ENCODE measurements around the gene TNPO3. TPM values are rescaled to one million over a fixed set of nuclear protein-coding genes. Genes with fewer than 3 reads are reported as not detected.
"Not testable (repeated sequence)": the region's sequence is repeated elsewhere in the genome, so short reads cannot be mapped to it uniquely, and the experiment has no call there.

The TNPO3 gene
- total RNA-seq, 1 donor from 2014 or later, result 48.1 TPM

DNA sequence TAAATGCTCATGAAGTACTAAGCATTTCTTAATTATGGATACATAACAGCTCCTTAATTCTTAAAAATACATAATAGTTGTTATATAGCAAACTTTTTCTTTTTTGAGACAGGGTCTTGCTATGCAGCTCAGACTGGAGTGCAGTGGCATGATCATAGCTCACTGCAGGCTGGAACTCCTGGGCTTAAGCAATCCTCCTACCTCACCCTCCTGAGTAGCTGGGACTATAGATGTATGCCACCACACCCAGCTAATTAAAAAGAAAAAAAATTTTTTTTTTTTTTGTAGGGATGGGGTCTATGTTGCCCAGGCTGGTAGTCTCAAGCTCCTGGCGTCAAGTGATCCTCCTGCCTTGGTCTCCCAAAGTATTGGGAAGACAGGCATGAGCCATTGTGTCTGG lies 86.3 kb downstream of the TNPO3 start:
- DNase-seq (ENCODE audit: extremely low read depth, low read depth, low spot score), result no peak

DNA sequence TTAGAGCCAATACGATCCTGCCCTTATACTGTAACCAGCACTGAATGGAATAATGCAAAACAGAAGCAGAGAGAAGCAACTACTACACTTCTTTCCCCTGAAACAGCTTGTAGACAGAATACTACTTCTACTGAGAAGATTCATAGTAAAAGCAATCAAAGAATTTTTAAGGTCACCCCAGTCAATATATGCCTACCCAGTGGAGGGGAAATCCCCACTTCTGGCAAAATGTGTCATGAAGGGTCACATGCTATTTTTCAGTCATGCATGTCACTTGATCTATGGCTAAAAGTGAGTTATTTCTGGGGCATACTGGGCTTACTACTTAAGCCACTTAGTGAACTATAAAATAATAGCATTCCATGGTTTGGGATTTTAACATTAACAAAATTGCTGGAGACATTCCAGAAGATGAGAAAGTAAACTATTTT lies 91.6 kb downstream of the TNPO3 start:
- DNase-seq (ENCODE audit: extremely low read depth, low read depth, low spot score), result no peak

DNA sequence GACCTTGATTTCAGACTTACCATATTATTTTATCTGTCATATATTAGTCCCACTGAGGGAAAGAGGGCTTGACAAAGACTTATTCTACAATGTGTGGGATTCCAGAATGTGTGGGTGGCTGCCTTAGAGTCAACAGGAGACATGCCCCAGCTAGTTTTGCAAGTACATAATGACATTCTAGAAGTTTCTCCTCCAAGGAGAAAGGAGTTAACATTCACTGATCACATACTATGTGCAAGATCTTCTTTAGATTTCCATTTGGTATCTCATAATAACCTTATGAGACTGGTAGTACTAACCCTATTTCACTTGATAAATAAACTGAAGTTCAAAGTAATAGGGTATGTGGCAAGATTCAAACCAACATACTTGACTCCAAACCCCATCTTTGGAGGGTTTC lies 92.0 kb downstream of the TNPO3 start:
- DNase-seq (ENCODE audit: extremely low read depth, low read depth, low spot score), result no peak

DNA sequence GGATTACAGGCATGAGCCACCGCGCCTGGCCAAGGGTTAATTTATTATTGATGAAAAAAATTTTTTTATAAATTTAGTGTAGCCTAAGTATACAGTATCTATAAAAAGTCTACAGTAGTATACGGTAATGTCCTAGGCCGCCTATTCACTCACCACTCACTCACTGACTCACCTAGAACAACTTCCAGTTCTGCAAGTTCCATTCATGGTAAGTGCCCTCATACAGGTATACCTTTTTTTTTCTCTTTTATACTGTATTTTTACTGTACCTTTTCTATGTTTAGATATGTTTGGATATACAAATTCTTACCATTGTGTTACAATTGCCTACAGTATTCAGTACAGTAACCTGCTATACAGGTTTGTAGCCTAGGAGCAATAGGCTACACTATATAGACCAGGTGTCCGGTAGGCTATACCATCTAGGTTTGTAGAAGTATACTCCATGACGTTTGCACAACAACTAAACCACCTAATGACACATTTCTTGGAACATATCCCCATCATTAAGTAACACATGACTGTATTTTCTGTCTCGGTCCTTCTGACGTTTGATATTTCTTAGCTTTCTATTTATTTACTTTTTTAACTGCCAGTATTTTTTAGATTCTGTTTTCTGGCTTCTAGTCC lies 93.8 kb downstream of the TNPO3 start:
- DNase-seq (ENCODE audit: extremely low read depth, low read depth, low spot score), result no peak

DNA sequence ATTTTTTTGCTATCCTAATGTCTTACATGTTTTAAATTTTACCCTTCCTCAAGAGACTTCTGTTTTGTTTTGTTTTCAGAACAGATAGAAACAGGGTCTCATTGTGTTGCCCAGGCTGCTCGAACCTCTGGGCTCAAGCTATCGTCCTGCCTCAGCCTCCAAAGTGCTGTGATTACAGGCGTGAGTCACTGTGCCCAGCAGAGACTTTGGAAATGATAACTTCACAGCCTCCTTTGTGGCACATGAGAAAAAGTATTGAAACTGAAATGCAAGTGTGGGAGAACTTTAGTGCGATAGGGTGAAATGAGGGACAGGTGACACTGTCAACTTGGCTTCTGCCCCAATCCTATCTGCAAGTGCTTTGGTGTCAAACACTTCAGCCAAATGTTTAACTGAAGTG lies 95.6 kb downstream of the TNPO3 start:
- no peak for DNase-seq (ENCODE audit: extremely low read depth, low read depth, low spot score)

DNA sequence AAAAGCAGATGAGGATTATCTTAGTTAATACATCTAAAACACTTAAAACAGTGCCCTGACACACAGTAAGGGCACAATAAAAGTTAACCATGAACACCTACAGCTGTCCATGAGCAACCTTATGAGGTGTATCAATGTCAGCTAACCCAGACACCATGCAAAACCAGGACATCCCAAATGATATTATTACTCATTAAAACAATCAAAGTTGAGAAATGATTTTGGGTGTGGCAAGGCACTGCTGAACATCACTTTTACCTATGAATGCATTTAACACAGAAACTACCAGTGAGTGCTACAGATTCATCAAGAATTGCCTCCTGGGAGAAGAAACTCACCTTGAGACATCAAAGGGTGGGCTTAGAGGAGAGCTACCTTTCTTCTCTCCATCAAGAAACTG lies 98.9 kb downstream of the TNPO3 start:
- DNase-seq (ENCODE audit: extremely low read depth, low read depth, low spot score), result no peak

DNA sequence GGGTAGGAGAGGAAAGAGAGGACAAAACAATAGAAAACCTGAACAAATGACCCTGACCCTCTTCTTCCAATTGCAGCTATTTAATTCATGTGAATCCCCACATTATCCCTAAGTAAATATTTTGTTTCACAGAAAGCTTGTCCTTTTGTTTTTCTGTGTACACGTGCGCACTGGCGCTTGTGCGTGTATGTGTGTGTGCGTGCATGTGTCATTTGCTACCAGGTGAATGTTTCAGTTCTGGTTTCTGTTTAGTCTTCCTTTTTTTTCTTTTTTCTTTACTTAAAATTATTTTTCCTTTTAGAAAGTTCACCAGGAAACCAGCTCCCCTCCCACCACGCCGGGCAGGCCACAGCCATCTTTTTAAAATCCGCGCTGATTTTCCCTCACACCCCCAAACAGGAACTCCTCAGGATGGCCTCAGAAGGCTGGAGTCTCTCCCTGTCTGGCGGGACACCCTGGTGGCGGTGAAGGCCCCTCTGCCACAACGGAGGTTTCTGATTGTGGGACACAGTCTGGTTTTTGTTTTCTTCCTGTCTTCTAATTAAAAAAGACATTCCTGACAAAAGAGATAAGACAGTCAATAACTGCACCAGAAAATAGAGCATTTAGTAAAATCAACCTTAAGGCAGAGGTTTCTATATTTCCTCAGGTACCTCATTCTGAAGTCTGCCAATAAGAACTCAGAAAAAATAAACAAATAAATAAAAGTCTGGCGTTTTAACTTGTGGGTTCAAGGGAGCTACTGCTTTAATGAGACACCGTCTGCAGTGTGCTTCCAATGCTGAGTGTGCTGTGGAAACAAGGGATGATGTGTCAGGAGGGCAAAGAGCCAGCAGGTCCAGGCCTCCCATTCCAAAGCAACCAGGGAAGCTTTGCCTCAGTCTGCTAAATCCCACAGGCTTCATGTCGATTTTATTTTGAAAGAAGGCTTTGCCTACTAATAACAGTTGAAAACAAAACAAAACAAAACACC lies 99.8 kb downstream of the TNPO3 start:
- no peak for DNase-seq (ENCODE audit: extremely low read depth, low read depth, low spot score)

DNA sequence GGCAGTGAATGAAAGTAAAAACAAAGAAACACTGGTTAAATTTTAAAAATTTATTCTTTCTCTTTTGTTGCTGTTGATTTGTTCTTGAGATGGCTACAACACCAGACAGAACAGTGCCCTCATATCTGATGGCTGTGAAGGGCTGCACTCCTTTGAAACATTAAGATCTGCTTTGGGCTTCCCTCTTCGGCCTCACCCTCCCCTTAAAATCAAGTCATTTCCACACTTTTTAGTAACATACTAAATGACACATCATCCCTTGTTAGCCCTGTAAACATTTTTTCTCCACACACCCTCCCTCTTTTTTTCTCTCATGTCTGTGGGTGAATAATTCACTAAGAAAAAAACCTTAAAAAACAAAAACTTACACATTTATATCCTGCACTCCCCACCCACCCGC lies 100.8 kb downstream of the TNPO3 start:
- no peak for DNase-seq (ENCODE audit: extremely low read depth, low read depth, low spot score)

DNA sequence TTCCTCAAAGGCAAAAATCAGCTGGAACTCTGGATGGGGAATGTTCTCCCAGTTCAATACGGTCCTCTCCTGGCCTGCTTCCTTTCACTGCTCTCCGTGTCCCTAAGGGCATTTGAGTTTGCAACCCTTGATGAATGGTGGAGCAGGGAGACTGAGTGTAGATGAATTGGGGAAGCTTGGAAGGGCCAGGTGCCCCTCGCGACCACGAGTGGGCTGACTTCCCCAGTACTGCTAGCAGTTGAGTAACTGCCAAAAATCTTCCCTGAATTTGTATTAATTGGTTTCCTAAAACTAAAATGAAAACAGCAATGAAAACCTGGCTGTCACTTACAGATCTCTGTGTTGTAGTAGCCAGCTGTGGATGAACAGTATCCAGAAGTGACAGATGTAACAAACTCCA lies 103.6 kb downstream of the TNPO3 start:
- DNase-seq (ENCODE audit: extremely low read depth, low read depth, low spot score), result no peak

DNA sequence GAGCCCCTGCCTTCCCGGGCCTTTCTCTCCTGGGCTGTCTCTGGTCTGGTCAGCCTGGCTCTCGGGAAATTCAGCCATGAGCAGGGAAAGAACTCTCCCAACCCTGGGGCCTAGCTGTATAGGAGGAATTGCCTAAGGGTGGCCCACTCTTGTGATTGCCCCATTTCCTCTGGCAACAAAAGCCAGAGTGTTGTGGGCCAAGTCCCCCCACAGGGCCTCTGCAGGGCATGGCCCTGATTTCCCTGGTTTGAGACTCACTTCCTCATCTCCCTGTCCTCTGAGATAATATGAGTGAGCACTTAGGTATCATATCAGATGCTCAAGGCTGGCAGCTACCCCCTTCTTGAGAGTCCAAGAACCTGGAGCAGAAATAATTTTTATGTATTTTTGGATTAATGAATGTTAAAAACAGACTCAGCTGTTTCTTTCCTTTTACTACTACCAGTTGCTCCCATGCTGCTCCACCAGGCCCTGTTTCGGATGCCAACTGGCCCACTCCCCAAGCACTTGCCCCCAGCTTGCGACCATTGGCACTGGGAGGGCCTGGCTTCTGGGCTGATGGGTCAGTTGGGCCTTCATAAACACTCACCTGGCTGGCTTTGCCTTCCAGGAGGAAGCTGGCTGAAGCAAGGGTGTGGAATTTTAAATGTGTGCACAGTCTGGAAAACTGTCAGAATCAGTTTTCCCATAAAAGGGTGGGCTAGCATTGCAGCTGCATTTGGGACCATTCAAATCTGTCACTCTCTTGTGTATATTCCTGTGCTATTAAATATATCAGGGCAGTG lies 105.7 kb downstream of the TNPO3 start:
- DNase-seq (ENCODE audit: extremely low read depth, low read depth, low spot score), result no peak

DNA sequence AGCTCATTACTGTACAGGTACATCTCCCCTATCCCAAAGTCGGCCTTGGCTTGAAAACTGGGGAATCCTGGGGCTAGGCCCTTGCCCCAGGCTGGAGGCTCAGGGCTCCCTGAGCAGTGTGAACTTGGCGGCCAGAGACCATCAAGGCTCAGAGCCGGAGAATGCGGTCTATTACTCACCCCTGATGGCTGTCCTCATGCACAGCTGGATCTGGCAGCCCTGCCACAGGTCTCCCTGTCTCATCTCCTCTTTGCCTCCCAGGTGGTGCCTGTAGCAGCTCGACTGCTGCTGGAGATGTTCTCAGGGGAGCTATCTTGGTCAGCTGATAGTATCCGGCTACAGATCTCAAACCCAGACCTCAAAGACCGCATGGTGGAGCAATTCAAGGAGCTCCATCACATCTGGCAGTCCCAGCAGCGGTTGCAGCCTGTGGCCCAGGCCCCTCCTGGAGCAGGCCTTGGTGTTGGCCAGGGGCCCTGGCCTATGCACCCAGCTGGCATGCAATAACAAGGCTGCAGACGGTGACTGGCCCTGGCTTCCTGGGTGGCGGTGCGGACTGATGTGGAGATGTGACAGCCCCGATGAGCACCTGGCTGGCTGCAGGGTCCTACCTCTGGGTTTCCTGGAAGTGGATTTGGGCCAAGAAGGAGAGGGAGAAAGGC lies 106.5 kb downstream of the TNPO3 start:
- DNase-seq (ENCODE audit: extremely low read depth, low read depth, low spot score), result no peak

DNA sequence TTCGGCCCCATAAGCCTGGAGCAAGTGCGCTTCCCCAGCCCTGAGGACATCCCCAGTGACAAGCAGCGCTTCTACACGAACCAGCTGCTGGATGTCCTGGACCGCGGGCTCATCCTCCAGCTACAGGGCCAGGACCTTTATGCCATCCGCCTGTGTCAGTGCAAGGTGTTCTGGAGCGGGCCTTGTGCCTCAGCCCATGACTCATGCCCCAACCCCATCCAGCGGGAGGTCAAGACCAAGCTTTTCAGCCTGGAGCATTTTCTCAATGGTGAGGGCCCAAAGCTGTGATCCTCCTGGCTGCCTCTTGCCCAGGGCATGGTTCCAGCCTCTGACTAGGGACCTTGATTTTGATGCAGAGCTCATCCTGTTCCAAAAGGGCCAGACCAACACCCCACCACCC lies 107.1 kb downstream of the TNPO3 start:
- DNase-seq (ENCODE audit: extremely low read depth, low read depth, low spot score), result no peak

DNA sequence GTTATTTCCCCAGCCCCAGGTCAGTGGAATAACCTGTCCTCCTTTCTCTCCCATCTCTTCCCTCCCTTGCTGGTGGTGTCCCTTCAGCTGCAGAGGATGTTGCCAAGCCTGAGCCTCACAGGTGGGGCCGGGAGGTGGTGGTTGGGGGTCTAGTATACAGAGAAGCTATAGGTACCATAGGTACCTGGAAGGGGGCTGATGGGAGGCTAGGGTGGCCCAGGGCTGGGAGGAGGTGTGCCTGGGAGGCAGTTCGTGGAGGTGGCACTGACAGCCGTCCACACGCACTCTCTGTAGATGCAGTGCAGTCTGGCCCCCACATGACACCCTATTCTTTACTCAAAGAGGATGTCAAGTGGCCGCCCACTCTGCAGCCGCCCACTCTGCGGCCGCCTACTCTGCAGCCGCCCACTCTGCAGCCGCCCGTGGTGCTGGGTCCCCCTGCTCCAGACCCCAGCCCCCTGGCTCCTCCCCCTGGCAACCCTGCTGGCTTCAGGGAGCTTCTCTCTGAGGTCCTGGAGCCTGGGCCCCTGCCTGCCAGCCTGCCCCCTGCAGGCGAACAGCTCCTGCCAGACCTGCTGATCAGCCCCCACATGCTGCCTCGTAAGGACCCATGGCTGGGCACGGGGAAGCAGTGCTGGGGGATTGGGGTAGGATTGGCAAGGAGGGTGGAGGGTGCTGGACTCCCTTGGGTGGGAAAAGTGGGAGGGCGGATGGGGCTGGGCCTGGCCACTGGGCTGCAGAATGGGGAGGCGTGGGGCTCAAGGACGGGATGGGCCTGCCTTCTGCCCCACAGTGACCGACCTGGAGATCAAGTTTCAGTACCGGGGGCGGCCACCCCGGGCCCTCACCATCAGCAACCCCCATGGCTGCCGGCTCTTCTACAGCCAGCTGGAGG lies 107.7 kb downstream of the TNPO3 start:
- no peak for DNase-seq (ENCODE audit: extremely low read depth, low read depth, low spot score)

DNA sequence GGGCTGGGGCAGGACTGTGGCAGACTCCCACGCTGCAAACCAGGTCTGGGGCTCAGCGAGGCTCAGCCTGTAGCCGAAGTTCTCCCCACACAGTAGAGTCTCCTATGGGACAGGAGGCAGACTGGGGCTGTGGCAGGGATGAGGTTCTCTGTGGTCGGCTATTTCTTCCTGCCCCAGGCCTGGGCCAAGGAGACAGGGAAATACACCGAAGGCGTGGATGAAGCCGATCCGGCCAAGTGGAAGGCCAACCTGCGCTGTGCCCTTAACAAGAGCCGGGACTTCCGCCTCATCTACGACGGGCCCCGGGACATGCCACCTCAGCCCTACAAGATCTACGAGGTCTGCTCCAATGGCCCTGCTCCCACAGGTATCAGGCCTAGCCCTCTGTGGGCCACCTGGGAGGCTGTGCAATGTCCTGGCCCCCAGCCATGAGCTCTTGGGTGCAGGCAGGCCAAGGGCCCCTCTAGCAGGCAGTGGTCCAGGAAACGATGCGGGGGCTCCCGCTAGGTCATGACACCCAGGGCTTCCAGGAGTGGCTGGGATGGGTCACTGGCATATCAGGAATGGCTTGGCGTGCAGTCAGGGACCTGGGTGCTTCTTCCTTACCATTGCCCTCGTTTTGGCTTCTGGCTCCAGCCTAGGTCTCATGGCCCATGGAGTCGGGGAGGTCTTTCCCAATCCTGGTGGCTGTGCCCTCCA lies 109.1 kb downstream of the TNPO3 start:
- no peak for DNase-seq (ENCODE audit: extremely low read depth, low read depth, low spot score)

DNA sequence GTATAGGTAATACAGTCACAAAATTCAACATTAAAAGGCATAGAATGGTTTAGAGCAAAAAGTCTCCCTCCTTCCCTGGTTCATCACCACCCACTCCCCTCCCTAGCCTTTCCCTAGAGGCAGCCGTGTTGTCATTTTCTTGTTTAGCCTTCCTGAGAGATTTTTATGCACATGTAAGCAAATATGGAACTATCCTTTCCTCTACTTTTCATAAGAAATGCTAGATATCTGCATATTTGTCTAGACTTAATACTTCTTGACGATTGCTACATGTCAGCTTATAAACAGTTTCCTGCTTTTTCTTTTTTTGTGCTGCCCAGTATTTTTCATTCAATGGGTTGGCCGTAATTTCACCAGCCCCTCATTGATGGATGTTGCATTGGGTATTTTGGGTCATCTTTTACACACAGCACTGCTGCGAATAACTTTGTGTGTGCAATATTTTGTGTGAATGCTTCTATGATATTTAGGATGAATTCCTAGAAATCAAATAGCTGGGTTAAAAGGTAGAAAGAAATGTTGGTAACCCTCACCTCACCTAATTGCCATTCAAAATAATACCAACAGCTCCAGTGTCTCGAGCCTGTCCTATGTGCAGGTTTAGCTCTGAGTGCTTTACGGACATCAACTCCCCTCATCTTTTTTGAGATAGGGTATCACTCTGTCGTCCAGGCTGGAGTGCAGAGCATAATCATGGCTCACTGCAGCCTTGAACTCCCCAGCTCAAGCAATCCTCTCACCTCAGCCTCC lies 110.2 kb downstream of the TNPO3 start:
- DNase-seq (ENCODE audit: extremely low read depth, low read depth, low spot score), result no peak

DNA sequence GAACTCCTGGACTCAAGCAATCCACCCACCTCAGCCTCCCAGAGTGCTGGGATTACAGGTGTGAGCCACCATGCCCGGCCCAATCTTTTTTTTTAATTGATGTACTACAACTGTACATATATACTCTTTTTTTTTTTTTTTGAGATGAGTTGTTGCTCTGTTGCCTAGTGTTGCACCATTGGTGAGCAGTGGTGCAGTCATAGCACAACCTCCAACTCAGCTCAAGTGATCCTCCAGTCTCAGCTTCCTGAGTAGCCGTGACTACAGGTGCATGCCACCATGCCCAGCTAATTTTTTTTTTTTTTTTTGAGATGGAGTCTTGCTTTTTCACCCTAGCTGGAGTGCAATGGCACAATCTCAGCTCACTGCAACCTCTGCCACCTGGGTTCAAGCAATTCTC lies 111.7 kb downstream of the TNPO3 start:
- not testable (repeated sequence) for DNase-seq (ENCODE audit: extremely low read depth, low read depth, low spot score)

DNA sequence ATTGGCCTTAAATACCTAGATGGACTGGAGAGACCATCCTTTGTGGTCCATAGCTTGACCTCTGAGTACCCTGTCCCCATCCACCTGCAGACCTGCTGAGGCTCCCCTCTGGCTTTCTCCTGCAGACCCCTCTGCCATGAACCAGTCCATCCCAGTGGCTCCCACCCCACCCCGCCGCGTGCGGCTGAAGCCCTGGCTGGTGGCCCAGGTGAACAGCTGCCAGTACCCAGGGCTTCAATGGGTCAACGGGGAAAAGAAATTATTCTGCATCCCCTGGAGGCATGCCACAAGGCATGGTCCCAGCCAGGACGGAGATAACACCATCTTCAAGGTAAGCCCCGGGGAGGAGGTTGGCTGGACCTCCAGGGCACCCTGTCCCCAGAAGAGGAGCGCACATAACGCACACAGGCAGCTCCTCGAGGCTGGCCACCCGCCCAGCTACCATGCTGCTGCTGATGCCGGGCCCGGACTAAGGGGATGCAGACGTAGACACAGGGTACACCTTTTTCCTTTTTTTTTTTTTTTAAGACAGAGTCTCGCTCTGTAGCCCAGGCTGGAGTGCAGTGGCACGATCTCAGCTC lies 112.9 kb downstream of the TNPO3 start:
- no peak for DNase-seq (ENCODE audit: extremely low read depth, low read depth, low spot score)

DNA sequence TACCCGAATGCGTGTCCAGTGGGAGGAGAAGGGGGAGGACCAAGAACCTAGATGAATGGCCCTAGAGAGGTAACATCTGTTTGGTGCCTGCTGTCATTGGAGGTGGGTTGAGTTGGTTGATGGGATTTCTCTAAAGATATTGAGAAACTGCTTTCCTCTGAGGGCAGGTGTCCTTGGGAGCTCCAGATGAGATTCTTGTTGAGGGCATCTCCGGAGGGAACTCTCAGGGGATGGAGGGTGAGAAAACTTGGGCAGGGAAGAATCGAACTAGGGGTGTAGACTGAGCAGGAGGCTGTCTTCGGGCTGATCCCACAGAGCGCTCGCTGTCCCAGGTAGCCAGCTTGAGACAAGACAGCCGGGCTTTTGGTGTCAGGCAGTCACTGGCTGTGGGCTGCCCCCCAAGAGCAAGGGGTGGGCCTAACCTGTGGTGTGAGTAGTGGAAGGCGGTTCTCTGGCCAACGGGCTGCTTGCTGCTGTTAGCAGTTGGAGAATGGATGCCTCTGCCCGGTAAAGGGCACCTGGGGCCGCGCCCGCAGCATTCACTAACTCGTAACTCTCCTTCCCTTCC lies 113.5 kb downstream of the TNPO3 start:
- DNase-seq (ENCODE audit: extremely low read depth, low read depth, low spot score), result no peak

Measured in glomerular endothelial cell (primary cell).